Cortex of kidney (tissue), 1 donor: ENCODE data around the gene AK4.
"Not testable (repeated sequence)": the region's sequence is repeated elsewhere in the genome, so short reads cannot be mapped to it uniquely, and the experiment has no call there.

ENCODE experiments used
- DNase-seq: peaks from one replicate; lab custom pipeline; 2025; lab: John Stamatoyannopoulos, UW

Gene AK4

GRCh38 chr1:65150583-65151263, 2.7 kb downstream of the AK4 start:
- no peak for DNase-seq

GRCh38 chr1:65151641-65152040, 3.6 kb downstream of the AK4 start:
- no peak for DNase-seq

- DNase-seq, result no peak
Measured at GRCh38 chr1:65153635-65154034, 5.6 kb downstream of the AK4 start.

- DNase-seq, result no peak
Measured at GRCh38 chr1:65156910-65157545, 9.0 kb downstream of the AK4 start.

- DNase-seq, result no peak
Measured at GRCh38 chr1:65157546-65157941, 9.5 kb downstream of the AK4 start.

- not testable (repeated sequence) for DNase-seq
Measured at GRCh38 chr1:65159291-65159688, 11.3 kb downstream of the AK4 start.

- no peak for DNase-seq
Measured at GRCh38 chr1:65159801-65160523, 12.0 kb downstream of the AK4 start.

- no peak for DNase-seq
Measured at GRCh38 chr1:65163201-65163805, 15.3 kb downstream of the AK4 start.

GRCh38 chr1:65164101-65164500, 16.1 kb downstream of the AK4 start:
- not testable (repeated sequence) for DNase-seq

GRCh38 chr1:65164633-65165032, 16.6 kb downstream of the AK4 start:
- DNase-seq, result no peak

GRCh38 chr1:65165269-65165993, 17.4 kb downstream of the AK4 start:
- no peak for DNase-seq

- DNase-seq, result no peak
Measured at GRCh38 chr1:65166572-65167305, 18.7 kb downstream of the AK4 start.

GRCh38 chr1:65167586-65168242, 19.7 kb downstream of the AK4 start:
- DNase-seq, result no peak

GRCh38 chr1:65168867-65169266, 20.9 kb downstream of the AK4 start:
- no peak for DNase-seq

GRCh38 chr1:65170511-65171142, 22.6 kb downstream of the AK4 start:
- DNase-seq, result no peak

GRCh38 chr1:65172936-65173690, 25.1 kb downstream of the AK4 start:
- DNase-seq, result no peak

GRCh38 chr1:65174585-65174984, 26.6 kb downstream of the AK4 start:
- DNase-seq, result no peak

GRCh38 chr1:65175171-65176055, 27.4 kb downstream of the AK4 start:
- no peak for DNase-seq

- no peak for DNase-seq
Measured at GRCh38 chr1:65176056-65176450, 28.1 kb downstream of the AK4 start.
